Keratinocyte (primary cell): ENCODE results near the gene KDM7A. TPM values are rescaled to one million over a fixed set of nuclear protein-coding genes. Genes with fewer than 3 reads are reported as not detected.
"Not testable (repeated sequence)": the region's sequence is repeated elsewhere in the genome, so short reads cannot be mapped to it uniquely, and the experiment has no call there.

Experiments
- DNase-seq: peaks from one replicate; pipeline ENCODE4 v3.0.0-alpha.2; 2011; ENCODE audit warnings: low read depth, missing footprints, low spot score
- FAIRE-seq: peaks from 2 replicates; lab custom pipeline; 2011; peaks lifted over from hg19 to GRCh38; lab: Jason Lieb, UNC
- H2AFZ ChIP-seq: 2 replicates; pipeline ENCODE4 v1.6.0; 2012; ENCODE audit warnings: low read length, control low read depth, inconsistent platforms; ENCODE audit not compliant: control insufficient read depth
- H3K27ac ChIP-seq: 2 replicates; pipeline ENCODE4 v1.5.1; 2011; ENCODE audit warnings: low read length; ENCODE audit not compliant: control insufficient read depth, insufficient read depth
- H3K27me3 ChIP-seq: 3 replicates; pipeline ENCODE4 v1.6.0; 2011; ENCODE audit warnings: low read length; ENCODE audit not compliant: control insufficient read depth, insufficient read depth; ENCODE audit errors: extremely low read depth
- H3K36me3 ChIP-seq, 2 experiments: 2 replicates in 1 of 2; 3 replicates in 1 of 2; pipeline ENCODE4 v1.5.1; 2011; ENCODE audit warnings: low read length in 2 of 2, mild to moderate bottlenecking in 1 of 2; ENCODE audit not compliant: control insufficient read depth in 2 of 2, insufficient read depth in 2 of 2; ENCODE audit errors: extremely low read depth in 1 of 2
- H3K4me1 ChIP-seq: 3 replicates; pipeline ENCODE4 v1.5.1; 2011; ENCODE audit warnings: low read length; ENCODE audit not compliant: control insufficient read depth, insufficient read depth; ENCODE audit errors: extremely low read depth
- H3K4me2 ChIP-seq: 3 replicates; pipeline ENCODE4 v1.6.0; 2011; ENCODE audit warnings: low read depth, low read length; ENCODE audit not compliant: control insufficient read depth, insufficient read depth; ENCODE audit errors: extremely low read depth
- H3K4me3 ChIP-seq, 3 experiments: fragments of 200-600 bp in 1 of 3; sonication (generic) in 1 of 3; 2 replicates in 2 of 3; 3 replicates in 1 of 3; pipeline ENCODE4 v1.5.1; 2011 to 2016; ENCODE audit warnings: low read length in 3 of 3, mild to moderate bottlenecking in 3 of 3, control low read depth in 2 of 3, inconsistent platforms in 1 of 3, low read depth in 1 of 3, mixed read lengths in 1 of 3, mixed run types in 1 of 3, moderate library complexity in 1 of 3; ENCODE audit not compliant: control insufficient read depth in 2 of 3, insufficient read depth in 2 of 3; ENCODE audit errors: extremely low read depth in 1 of 3
- H3K79me2 ChIP-seq: 2 replicates; pipeline ENCODE4 v1.6.0; 2012; ENCODE audit warnings: low read length; ENCODE audit not compliant: control insufficient read depth, insufficient read depth
- H3K9ac ChIP-seq: 3 replicates; pipeline ENCODE4 v1.6.0; 2011; ENCODE audit warnings: low read length; ENCODE audit not compliant: control insufficient read depth, insufficient read depth; ENCODE audit errors: extremely low read depth
- H3K9me1 ChIP-seq: 3 replicates; pipeline ENCODE4 v1.6.0; 2011; ENCODE audit warnings: low read length; ENCODE audit not compliant: control insufficient read depth, insufficient read depth; ENCODE audit errors: extremely low read depth
- H3K9me3 ChIP-seq: 2 replicates; pipeline ENCODE4 v1.5.1; 2012; ENCODE audit warnings: low read depth, low read length; ENCODE audit not compliant: control insufficient read depth
- H4K20me1 ChIP-seq: 3 replicates; pipeline ENCODE4 v1.6.0; 2011; ENCODE audit warnings: low read length; ENCODE audit not compliant: control insufficient read depth, insufficient read depth; ENCODE audit errors: extremely low read depth
- EZH2 ChIP-seq: IDR thresholded peaks from one replicate; pipeline ENCODE4 v1.6.1; 2012; ENCODE audit warnings: inconsistent platforms, mild to moderate bottlenecking, low read length, moderate library complexity
- dilution Hi-C: fragments of 300-500 bp; cut with MboI; formaldehyde crosslinking; loops from one replicate; pipeline ENCODE4 v1.7.0; 2020; ENCODE audit warnings: low sequenced_read_pairs; ENCODE audit not compliant: extremely low pct_ligation_motif_present
- polyA plus RNA-seq, 5 experiments: library from polyadenylated mRNA; depleted of rRNA in 3 of 5; stranded (reverse) in 3 of 5; stranded (forward) in 1 of 5; unstranded in 1 of 5; fragments of >200 nt; gene quantifications; 1 replicate in 1 of 5; 2 replicates in 3 of 5; 3 replicates in 1 of 5; pipeline versions ENCODE4 v1.2.1 to v1.2.3, GENCODE V29; 2011 to 2012; ENCODE audit warnings: missing spikeins in 2 of 5, low read depth in 1 of 5, low replicate concordance in 1 of 5
- TF ChIP-seq, protein P1 (sequence below), 3 experiments: IDR thresholded peaks in 1 of 3; conservative IDR thresholded peaks in 1 of 3; optimal IDR thresholded peaks in 1 of 3; 2 replicates in 2 of 3; 3 replicates in 1 of 3; pipeline versions ENCODE3 to v1.5.1; 2011; ENCODE audit warnings: low read length in 3 of 3, mild to moderate bottlenecking in 3 of 3, moderate library complexity in 2 of 3, control low read depth in 1 of 3, inconsistent platforms in 1 of 3; ENCODE audit not compliant: insufficient read depth in 2 of 3; ENCODE audit errors: extremely low read depth in 1 of 3

KDM7A gene
- polyA plus RNA-seq, 1 donor (not counting 4 experiments of a cell fraction or from before 2014, with no cell fraction given): 3.3 TPM

DNA sequence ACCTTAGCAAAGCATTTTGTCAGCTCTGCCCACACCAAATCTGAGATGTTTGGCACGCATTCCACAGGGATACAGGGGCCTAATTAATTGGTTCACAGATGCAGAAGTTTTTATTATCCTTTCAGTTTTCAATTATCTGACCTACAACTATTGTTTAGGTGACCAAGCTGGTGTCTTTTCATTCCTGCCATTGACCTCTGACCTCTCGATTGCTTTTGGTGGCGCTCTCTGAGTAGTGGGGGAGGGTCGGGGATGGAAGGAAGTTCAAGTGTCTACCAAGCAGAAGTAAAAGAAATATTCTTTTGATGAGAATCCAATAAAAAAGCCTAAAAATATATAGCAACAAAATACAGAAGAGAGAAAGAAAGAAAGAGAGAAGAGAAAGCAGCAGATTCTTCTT is 28.8 kb upstream of the KDM7A start:
- Histone ChIP-seq H3K4me3 (no peak overlapping the region), H2AFZ (no peak overlapping the region), H3K27me3 (no peaks in the 10 kb centered on the region), H3K4me1 (no peaks in the 10 kb centered on the region), H3K4me2 (no peak overlapping the region), H3K36me3 (no peaks in the 10 kb centered on the region), H3K9me3 (no peaks in the 10 kb centered on the region), H3K79me2 (no peaks in the 10 kb centered on the region), H4K20me1 (no peaks in the 10 kb centered on the region), H3K27ac (no peak overlapping the region), H3K9ac (no peak overlapping the region), H3K9me1 (no peaks in the 10 kb centered on the region)
- dilution Hi-C loops: no loop called here
- no peak for DNase-seq
- TF ChIP-seq EZH2: no peak
- TF ChIP-seq, protein P1, sequence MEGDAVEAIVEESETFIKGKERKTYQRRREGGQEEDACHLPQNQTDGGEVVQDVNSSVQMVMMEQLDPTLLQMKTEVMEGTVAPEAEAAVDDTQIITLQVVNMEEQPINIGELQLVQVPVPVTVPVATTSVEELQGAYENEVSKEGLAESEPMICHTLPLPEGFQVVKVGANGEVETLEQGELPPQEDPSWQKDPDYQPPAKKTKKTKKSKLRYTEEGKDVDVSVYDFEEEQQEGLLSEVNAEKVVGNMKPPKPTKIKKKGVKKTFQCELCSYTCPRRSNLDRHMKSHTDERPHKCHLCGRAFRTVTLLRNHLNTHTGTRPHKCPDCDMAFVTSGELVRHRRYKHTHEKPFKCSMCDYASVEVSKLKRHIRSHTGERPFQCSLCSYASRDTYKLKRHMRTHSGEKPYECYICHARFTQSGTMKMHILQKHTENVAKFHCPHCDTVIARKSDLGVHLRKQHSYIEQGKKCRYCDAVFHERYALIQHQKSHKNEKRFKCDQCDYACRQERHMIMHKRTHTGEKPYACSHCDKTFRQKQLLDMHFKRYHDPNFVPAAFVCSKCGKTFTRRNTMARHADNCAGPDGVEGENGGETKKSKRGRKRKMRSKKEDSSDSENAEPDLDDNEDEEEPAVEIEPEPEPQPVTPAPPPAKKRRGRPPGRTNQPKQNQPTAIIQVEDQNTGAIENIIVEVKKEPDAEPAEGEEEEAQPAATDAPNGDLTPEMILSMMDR (optimal IDR thresholded peaks at IDR 0.05 in 1 of 3, IDR thresholded peaks at IDR 0.05 in 1 of 3, conservative IDR thresholded peaks at IDR 0.05 in 1 of 3; ENCODE audit: extremely low read depth in 1 of 3, insufficient read depth in 2 of 3, low read length in 3 of 3): no peak
- no peak for FAIRE-seq

DNA sequence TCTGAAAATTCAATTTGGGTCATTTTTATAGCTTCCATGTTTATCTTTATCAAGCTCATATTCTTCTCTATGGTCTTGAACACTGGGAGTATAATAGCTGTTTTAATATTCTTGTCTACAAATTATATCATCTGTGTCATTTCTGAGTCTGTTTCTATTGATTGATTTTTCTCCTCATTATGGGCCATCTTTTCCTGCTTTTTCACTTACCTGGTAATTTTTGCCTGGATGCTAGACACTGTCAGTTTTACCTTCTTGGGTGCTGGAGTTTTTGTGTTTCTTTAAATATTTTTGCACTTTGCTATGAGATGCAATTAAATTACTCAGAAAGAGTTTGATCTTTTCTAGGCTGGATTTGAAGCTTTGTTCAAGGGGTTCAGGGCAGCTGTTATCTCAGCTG is 26.8 kb upstream of the KDM7A start:
- no peaks in the 10 kb centered on the region for H3K9me3 ChIP-seq
- H3K4me2 ChIP-seq: no peak overlapping the region
- H3K4me1 ChIP-seq: peaks cover 15% of the 10 kb centered on the region
- H3K4me3 ChIP-seq: no peak overlapping the region
- H3K27me3 ChIP-seq: no peaks in the 10 kb centered on the region
- TF ChIP-seq, protein P1 (optimal IDR thresholded peaks at IDR 0.05 in 1 of 3, IDR thresholded peaks at IDR 0.05 in 1 of 3, conservative IDR thresholded peaks at IDR 0.05 in 1 of 3; ENCODE audit: extremely low read depth in 1 of 3, insufficient read depth in 2 of 3, low read length in 3 of 3): no peak
- no peak for TF ChIP-seq EZH2
- no peaks in the 10 kb centered on the region for H3K79me2 ChIP-seq
- H2AFZ ChIP-seq: no peak overlapping the region
- FAIRE-seq (no peak), DNase-seq (no peak)
- no peak overlapping the region for H3K9ac ChIP-seq
- no peak overlapping the region for H3K27ac ChIP-seq
- H4K20me1 ChIP-seq: no peaks in the 10 kb centered on the region
- dilution Hi-C loops: no loop called here
- H3K9me1 ChIP-seq: no peaks in the 10 kb centered on the region
- no peaks in the 10 kb centered on the region for H3K36me3 ChIP-seq

DNA sequence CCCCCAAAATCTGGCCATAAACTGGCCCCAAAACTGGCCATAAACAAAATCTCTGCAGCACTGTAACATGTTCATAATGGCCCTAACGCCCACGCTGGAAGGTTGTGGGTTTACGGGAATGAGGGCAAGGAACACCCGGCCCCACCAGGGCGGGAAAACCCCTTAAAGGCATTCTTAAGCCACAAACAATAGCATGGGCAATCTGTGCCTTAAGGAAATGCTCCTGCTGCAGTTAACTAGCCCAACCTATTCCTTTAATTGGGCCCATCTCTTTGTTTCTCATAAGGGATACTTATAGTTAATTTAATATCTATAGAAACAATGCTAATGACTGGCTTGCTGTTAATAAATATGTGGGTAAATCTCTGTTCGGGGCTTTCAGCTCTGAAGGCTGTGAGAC is 26.2 kb upstream of the KDM7A start:
- H3K9ac ChIP-seq, dilution Hi-C loops, H3K36me3 ChIP-seq, FAIRE-seq, H3K27me3 ChIP-seq, H4K20me1 ChIP-seq, H3K9me1 ChIP-seq, H3K4me3 ChIP-seq, H3K79me2 ChIP-seq, H3K4me2 ChIP-seq, H2AFZ ChIP-seq, H3K27ac ChIP-seq, H3K9me3 ChIP-seq, DNase-seq: not testable (repeated sequence)
- peaks cover 15% of the 10 kb centered on the region for H3K4me1 ChIP-seq
